Smooth muscle cell (in vitro differentiated cells): ENCODE results near the gene UNCX. TPM values are rescaled to one million over a fixed set of nuclear protein-coding genes. Genes with fewer than 3 reads are reported as not detected.

Experiments used
- DNase-seq: peaks from one replicate; lab custom pipeline; 2025; ENCODE audit not compliant: unreplicated experiment; lab: John Stamatoyannopoulos, UW
- H2AFZ ChIP-seq: fragments of 200-600 bp; sonication (generic); 2 replicates; pipeline ENCODE4 v1.6.0; 2016; ENCODE audit warnings: antibody characterized with exemption, low read depth, mild to moderate bottlenecking
- H3F3A ChIP-seq: fragments of 200-600 bp; sonication (generic); 2 replicates; pipeline ENCODE4 v1.6.0; 2017; ENCODE audit warnings: antibody characterized with exemption, low read depth
- H3K27ac ChIP-seq: fragments of 200-600 bp; sonication (generic); 2 replicates; pipeline ENCODE4 v1.5.1; 2016; ENCODE audit warnings: low read depth, mild to moderate bottlenecking
- H3K27me3 ChIP-seq: fragments of 200-600 bp; sonication (generic); 2 replicates; pipeline ENCODE4 v1.6.1; 2016; ENCODE audit warnings: low read depth, mild to moderate bottlenecking
- H3K36me3 ChIP-seq: fragments of 200-600 bp; sonication (generic); 2 replicates; pipeline ENCODE4 v1.5.1; 2016; ENCODE audit warnings: low read depth
- H3K4me1 ChIP-seq: fragments of 200-600 bp; sonication (generic); 2 replicates; pipeline ENCODE4 v1.5.1; 2016; ENCODE audit warnings: low read depth
- H3K4me2 ChIP-seq: fragments of 200-600 bp; sonication (generic); 2 replicates; pipeline ENCODE4 v1.6.0; 2016; ENCODE audit warnings: mild to moderate bottlenecking
- H3K4me3 ChIP-seq: fragments of 200-600 bp; sonication (generic); 2 replicates; pipeline ENCODE4 v1.5.1; 2016; ENCODE audit warnings: mild to moderate bottlenecking
- H3K79me2 ChIP-seq: fragments of 200-600 bp; sonication (generic); 2 replicates; pipeline ENCODE4 v1.6.0; 2016; ENCODE audit warnings: low read depth, mild to moderate bottlenecking
- H3K9ac ChIP-seq: fragments of 200-600 bp; sonication (generic); 2 replicates; pipeline ENCODE4 v1.6.0; 2016; ENCODE audit warnings: low read depth
- H3K9me3 ChIP-seq: fragments of 200-600 bp; sonication (generic); replicated peaks from 2 replicates; pipeline ENCODE4 v1.5.1; 2016; ENCODE audit warnings: low read depth
- H4K20me1 ChIP-seq: fragments of 200-600 bp; sonication (generic); 2 replicates; pipeline ENCODE4 v1.6.0; 2016; ENCODE audit warnings: low read depth
- WGBS: methylation state at CpG from one replicate; pipeline ENCODE4 v1.1.7; 2016; ENCODE audit warnings: low lambda C conversion rate; 5-methylcytosine and 5-hydroxymethylcytosine counted together
- polyA plus RNA-seq: library from polyadenylated mRNA; unstranded; fragments of >200 nt; fragmentation: Nextera tagmentation; extraction: Ambion mirVana; gene quantifications from 2 replicates; pipeline ENCODE4 v1.2.1, GENCODE V29; 2016
- total RNA-seq: library from RNA; depleted of rRNA; stranded (reverse); fragments of >200 nt; gene quantifications from 2 replicates; pipeline ENCODE4 v1.2.3, GENCODE V29; 2014
- TF ChIP-seq, protein P1 (sequence below): fragments of 200-600 bp; sonication (generic); IDR thresholded peaks from 2 replicates; pipeline ENCODE4 v1.5.1; 2017; ENCODE audit warnings: borderline replicate concordance, mild to moderate bottlenecking, antibody characterized with exemption; ENCODE audit not compliant: insufficient read depth, poor library complexity, severe bottlenecking

The UNCX gene
- total and polyA plus RNA-seq, 2 experiments from 2014 or later: not detected

DNA sequence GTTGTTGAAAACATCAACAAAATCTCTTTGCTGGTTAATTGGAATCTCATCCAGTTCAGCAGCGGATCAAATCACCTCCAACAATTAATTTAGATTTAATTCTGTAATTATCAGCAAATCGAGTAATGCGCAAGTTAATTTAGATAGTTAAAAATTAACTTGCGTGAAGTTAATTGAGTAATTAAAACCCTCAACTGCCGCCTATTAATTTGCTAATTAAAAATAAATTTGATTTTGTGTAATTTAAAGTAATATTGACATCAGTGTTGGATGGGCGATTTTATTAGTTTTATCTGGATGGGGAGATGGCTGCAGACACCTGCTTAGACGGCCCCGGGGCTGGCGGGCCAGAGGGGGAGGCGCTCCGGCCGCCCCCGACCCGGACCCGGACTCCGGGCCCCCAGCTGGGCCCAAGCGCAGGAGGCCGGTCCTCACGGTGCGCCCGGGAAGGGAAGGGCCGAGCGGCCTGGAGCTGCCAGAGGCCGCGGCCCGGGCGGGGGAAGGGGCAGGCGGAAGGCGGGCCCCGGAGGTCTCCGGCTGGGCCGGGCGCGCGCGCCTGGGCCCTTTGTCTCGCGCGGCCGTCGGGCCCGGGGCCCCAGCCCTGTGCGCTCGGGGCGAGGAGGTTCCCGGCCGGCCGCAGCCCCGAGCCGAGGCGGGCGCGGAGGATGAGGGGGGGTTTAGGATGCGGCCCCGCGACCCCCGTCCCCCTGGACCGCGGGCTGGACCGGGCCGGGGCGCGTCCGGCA, 3.3 kb upstream of the UNCX start:
- no peak overlapping the region for H3K4me2 ChIP-seq
- no peak overlapping the region for H3K9ac ChIP-seq
- DNase-seq: no peak
- no peaks in the 10 kb centered on the region for H3K79me2 ChIP-seq
- peaks cover 20% of the 10 kb centered on the region for H3K4me1 ChIP-seq
- no peak overlapping the region for H3K27ac ChIP-seq
- H3K27me3 ChIP-seq: peaks cover 99% of the 10 kb centered on the region
- H3K9me3 ChIP-seq: no peaks in the 10 kb centered on the region
- H3K36me3 ChIP-seq: no peaks in the 10 kb centered on the region
- H3F3A ChIP-seq: no peaks in the 10 kb centered on the region
- no peak overlapping the region for H2AFZ ChIP-seq
- 5% methylated on average over 22 of the region's 64 CpGs for WGBS
- TF ChIP-seq, protein P1, sequence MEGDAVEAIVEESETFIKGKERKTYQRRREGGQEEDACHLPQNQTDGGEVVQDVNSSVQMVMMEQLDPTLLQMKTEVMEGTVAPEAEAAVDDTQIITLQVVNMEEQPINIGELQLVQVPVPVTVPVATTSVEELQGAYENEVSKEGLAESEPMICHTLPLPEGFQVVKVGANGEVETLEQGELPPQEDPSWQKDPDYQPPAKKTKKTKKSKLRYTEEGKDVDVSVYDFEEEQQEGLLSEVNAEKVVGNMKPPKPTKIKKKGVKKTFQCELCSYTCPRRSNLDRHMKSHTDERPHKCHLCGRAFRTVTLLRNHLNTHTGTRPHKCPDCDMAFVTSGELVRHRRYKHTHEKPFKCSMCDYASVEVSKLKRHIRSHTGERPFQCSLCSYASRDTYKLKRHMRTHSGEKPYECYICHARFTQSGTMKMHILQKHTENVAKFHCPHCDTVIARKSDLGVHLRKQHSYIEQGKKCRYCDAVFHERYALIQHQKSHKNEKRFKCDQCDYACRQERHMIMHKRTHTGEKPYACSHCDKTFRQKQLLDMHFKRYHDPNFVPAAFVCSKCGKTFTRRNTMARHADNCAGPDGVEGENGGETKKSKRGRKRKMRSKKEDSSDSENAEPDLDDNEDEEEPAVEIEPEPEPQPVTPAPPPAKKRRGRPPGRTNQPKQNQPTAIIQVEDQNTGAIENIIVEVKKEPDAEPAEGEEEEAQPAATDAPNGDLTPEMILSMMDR: no peak
- H3K4me3 ChIP-seq: no peak overlapping the region
- H4K20me1 ChIP-seq: no peaks in the 10 kb centered on the region

DNA sequence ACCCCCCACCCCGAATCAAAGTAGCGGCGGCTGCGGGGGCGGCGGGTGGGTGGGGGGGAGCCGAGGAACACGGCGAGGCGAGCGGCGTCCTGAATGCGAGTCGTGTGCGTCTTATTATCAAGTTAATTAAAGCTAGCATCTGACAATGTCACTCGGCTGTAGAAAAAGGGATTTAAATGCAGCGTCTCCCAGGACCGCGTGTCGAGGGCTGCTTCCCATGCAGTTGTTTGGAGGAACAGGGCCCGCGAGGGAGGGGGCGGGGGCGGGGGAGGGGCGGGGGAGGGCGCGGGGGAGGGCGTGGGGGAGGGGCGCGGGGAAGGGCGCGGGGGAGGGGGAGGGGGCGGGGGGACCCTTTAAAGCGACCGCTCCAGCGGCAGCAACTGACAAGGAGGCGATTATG, 2.7 kb upstream of the UNCX start:
- H4K20me1 ChIP-seq: no peaks in the 10 kb centered on the region
- 6% methylated on average over 9 of the region's 37 CpGs for WGBS
- H3K4me1 ChIP-seq: peaks cover 20% of the 10 kb centered on the region
- H3F3A ChIP-seq: no peaks in the 10 kb centered on the region
- H3K4me3 ChIP-seq: no peak overlapping the region
- H3K4me2 ChIP-seq: no peak overlapping the region
- H3K9ac ChIP-seq: no peak overlapping the region
- no peaks in the 10 kb centered on the region for H3K9me3 ChIP-seq
- no peak for DNase-seq
- H3K27ac ChIP-seq: no peak overlapping the region
- TF ChIP-seq, protein P1: no peak
- no peaks in the 10 kb centered on the region for H3K36me3 ChIP-seq
- H3K27me3 ChIP-seq: peaks cover 99% of the 10 kb centered on the region
- H2AFZ ChIP-seq: no peak overlapping the region
- no peaks in the 10 kb centered on the region for H3K79me2 ChIP-seq

DNA sequence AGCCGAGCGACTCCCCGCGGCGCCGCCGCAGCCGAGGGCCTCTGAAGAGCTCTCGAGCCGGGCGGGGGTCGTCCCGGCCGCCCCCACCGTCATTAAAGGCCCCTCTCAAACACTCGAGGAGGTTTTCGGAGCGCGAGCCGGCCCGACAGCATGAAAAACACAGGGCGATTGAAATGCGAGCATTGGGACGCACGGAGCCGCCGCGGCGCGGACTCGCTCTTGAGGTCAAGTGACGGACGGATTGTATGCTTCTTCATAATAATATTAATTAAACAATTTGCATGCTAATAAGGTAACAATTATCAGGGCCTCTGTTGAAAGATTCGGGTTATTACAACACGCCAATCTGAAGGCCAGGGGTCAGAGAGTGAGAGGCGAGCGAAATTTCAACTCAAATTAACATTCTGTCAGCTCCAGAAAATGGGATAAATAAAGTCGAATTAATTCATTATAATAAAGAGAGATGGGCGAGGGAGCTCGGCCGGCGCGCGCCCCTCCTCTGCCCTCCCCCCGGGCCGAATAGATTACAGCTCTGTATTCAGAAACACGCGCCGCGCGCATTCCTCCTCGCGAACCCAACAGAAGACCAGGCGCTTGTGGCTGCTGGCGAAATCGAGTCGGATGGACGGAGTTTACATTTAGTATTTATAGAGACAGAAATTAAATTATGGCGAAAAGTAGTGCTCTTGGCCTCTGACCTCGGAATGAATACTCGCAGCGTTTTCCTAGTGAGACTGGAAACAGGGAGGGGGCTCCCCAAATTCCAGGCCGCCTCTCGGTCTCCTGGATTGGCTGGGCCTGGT, 2.1 kb upstream of the UNCX start:
- no peaks in the 10 kb centered on the region for H3K9me3 ChIP-seq
- no peaks in the 10 kb centered on the region for H3K36me3 ChIP-seq
- WGBS: 3% methylated on average over 56 of the region's 64 CpGs
- no peaks in the 10 kb centered on the region for H3F3A ChIP-seq
- no peak overlapping the region for H2AFZ ChIP-seq
- H4K20me1 ChIP-seq: no peaks in the 10 kb centered on the region
- peaks cover 99% of the 10 kb centered on the region for H3K27me3 ChIP-seq
- H3K79me2 ChIP-seq: no peaks in the 10 kb centered on the region
- H3K27ac ChIP-seq: no peak overlapping the region
- no peak overlapping the region for H3K4me3 ChIP-seq
- TF ChIP-seq, protein P1: no peak
- H3K9ac ChIP-seq: no peak overlapping the region
- no peak for DNase-seq
- no peak overlapping the region for H3K4me2 ChIP-seq
- H3K4me1 ChIP-seq: peaks cover 19% of the 10 kb centered on the region
